Ascending aorta (tissue), 2 donors: Measurements from ENCODE around the gene RAP2B. TPM values are rescaled to one million over a fixed set of nuclear protein-coding genes. Genes with fewer than 3 reads are reported as not detected.

Experiments
- DNase-seq, 2 donors: peaks; one replicate each; pipeline ENCODE4 v3.0.0-alpha.2; 2019; ENCODE audit warnings: low spot score in 2 of 2
- H3K27ac ChIP-seq, 2 donors: fragments of 200-600 bp; sonication (generic); one replicate each; pipeline ENCODE4 v1.5.1; 2016 to 2017; ENCODE audit warnings: mild to moderate bottlenecking in 1 of 2
- H3K27me3 ChIP-seq: fragments of 200-600 bp; sonication (generic); one replicate; pipeline ENCODE4 v1.5.1; 2017
- H3K36me3 ChIP-seq, 2 donors: fragments of 200-600 bp; sonication (generic); one replicate each; pipeline ENCODE4 v1.5.1; 2016
- H3K4me1 ChIP-seq, 2 donors: fragments of 200-600 bp; sonication (generic); one replicate each; pipeline ENCODE4 v1.5.1; 2016 to 2017; ENCODE audit warnings: mild to moderate bottlenecking in 1 of 2
- H3K4me3 ChIP-seq, 2 donors: fragments of 200-600 bp; sonication (generic); one replicate each; pipeline ENCODE4 v1.5.1; 2016 to 2017; ENCODE audit warnings: mild to moderate bottlenecking in 1 of 2
- H3K9me3 ChIP-seq, 2 donors: fragments of 200-600 bp; sonication (generic); one replicate each; pipeline ENCODE4 v1.5.1; 2016
- intact Hi-C: fragments of 100-400 bp; cut with DNase I; formaldehyde crosslinking; loops from one replicate; pipeline ENCODE4 v1.15.1; 2023
- total RNA-seq: library from RNA; depleted of rRNA; stranded (reverse); fragments of >200 nt; gene quantifications from one replicate; pipeline ENCODE4 v1.1.0, GENCODE V29; 2016
- TF ChIP-seq, protein P1 (sequence below), 3 experiments: fragments of 200-600 bp in 2 of 3; fragments of 450-650 bp in 1 of 3; sonication (generic) in 2 of 3; IDR thresholded peaks; one replicate each; pipeline ENCODE4 v1.5.1; 2016 to 2019; ENCODE audit warnings: antibody characterized with exemption in 3 of 3, mild to moderate bottlenecking in 1 of 3, moderate library complexity in 1 of 3

The RAP2B gene
- total RNA-seq, 1 donor from 2014 or later, result 1.6 TPM

DNA sequence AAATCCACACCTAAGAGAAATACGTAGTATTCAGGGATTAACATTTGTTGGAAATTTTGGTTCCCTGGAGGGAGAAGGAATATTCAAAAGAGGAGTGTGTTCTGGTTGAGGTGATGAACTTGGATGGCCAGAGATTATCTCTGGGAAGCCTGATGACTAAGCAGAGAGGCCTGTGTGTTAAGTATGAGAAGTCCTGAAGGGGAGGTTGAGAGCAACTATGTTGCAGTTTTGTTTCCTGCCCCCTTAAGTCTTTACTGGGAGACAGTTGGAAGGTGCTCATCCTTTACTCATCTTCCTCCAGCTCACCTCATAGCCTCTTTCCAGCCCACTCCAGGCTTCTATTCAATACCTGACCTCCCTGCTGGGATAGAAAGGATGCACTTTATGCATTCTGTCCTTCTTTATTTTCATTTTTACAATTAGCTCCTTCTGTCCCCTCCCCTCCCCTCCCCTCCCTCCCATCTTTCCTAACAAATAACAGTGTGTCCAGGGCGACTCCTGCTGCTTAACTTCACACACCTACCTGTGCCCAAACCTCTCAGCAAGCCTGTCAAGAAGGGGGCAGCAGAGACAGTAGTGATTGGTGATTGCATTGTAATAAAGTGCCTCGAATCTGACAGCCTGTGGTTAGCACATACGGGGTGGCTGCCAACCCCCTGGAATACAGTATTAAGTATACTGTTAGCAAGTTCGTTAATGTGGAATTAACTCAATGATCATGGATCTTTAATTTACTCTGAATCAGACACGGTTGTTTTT is 11.9 kb downstream of the RAP2B start:
- Histone ChIP-seq H3K4me3 (no peak overlapping the region), H3K36me3 (no peaks in the 10 kb centered on the region), H3K4me1 (no peaks in the 10 kb centered on the region), H3K9me3 (no peaks in the 10 kb centered on the region), H3K27ac (no peak overlapping the region), H3K27me3 (no peaks in the 10 kb centered on the region)
- TF ChIP-seq, protein P1, sequence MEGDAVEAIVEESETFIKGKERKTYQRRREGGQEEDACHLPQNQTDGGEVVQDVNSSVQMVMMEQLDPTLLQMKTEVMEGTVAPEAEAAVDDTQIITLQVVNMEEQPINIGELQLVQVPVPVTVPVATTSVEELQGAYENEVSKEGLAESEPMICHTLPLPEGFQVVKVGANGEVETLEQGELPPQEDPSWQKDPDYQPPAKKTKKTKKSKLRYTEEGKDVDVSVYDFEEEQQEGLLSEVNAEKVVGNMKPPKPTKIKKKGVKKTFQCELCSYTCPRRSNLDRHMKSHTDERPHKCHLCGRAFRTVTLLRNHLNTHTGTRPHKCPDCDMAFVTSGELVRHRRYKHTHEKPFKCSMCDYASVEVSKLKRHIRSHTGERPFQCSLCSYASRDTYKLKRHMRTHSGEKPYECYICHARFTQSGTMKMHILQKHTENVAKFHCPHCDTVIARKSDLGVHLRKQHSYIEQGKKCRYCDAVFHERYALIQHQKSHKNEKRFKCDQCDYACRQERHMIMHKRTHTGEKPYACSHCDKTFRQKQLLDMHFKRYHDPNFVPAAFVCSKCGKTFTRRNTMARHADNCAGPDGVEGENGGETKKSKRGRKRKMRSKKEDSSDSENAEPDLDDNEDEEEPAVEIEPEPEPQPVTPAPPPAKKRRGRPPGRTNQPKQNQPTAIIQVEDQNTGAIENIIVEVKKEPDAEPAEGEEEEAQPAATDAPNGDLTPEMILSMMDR (IDR thresholded peaks at IDR 0.05), result no peak
- no peak for DNase-seq
- intact Hi-C loops, result no loop called here

GRCh38 chr3:153176197-153176596 is 14.2 kb downstream of the RAP2B start:
- intact Hi-C loops, result no loop called here
- Histone ChIP-seq H3K4me1 (no peaks in the 10 kb centered on the region), H3K4me3 (no peak overlapping the region), H3K9me3 (no peaks in the 10 kb centered on the region), H3K36me3 (no peaks in the 10 kb centered on the region), H3K27me3 (no peaks in the 10 kb centered on the region), H3K27ac (no peak overlapping the region)
- TF ChIP-seq, protein P1 (IDR thresholded peaks at IDR 0.05), result no peak
- no peak for DNase-seq

GRCh38 chr3:153180860-153181372 is 18.9 kb downstream of the RAP2B start:
- no peaks in the 10 kb centered on the region for H3K9me3 ChIP-seq
- H3K27me3 ChIP-seq, result no peaks in the 10 kb centered on the region
- TF ChIP-seq, protein P1 (IDR thresholded peaks at IDR 0.05), result no peak
- H3K27ac ChIP-seq, result no peak overlapping the region
- no peak overlapping the region for H3K4me3 ChIP-seq
- H3K36me3 ChIP-seq, result no peaks in the 10 kb centered on the region
- intact Hi-C loops, result no loop called here
- DNase-seq, result no peak
- H3K4me1 ChIP-seq, result no peaks in the 10 kb centered on the region

DNA sequence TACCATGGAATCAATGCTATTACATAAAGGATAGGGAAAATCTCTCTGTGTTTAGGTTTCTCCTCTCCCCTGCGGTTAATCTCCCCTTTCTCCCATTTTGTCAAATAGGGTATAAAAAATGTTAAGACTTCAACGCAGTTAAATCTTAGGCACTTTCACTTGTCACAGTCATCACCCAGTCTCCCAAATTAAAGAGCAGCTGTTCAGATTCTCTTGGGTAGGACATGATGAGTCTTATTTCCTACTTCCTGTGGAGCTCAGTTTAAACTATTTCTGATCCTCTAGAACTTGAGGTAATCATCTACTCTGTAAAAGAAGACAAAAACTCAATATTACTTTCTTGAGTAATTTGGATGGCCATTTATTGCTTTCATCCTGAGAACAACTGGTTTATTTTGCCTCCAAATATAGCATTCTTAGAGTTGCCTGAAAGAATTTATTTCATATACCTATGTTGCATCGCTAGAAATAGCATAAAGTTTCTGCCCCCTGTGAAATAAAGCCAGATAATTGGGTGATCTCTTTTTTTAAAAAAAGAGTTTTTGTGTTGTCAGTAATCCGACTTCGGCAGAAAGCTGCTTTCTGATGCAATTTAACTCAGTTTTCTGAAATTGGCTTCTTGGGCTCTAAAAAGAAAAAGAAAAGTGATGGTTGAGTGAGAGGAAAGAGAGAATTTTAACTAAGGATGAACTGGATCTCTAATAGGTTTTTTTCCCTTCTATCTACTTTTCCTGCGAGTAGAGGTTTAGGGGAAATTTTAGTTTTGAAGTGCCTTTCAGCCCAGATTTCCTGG is 20.7 kb downstream of the RAP2B start:
- Histone ChIP-seq H3K36me3 (no peaks in the 10 kb centered on the region), H3K4me3 (no peak overlapping the region), H3K27me3 (no peaks in the 10 kb centered on the region), H3K9me3 (no peaks in the 10 kb centered on the region), H3K27ac (no peak overlapping the region), H3K4me1 (no peaks in the 10 kb centered on the region)
- TF ChIP-seq, protein P1 (IDR thresholded peaks at IDR 0.05), result no peak
- no peak for DNase-seq
- intact Hi-C loops, result no loop called here

DNA sequence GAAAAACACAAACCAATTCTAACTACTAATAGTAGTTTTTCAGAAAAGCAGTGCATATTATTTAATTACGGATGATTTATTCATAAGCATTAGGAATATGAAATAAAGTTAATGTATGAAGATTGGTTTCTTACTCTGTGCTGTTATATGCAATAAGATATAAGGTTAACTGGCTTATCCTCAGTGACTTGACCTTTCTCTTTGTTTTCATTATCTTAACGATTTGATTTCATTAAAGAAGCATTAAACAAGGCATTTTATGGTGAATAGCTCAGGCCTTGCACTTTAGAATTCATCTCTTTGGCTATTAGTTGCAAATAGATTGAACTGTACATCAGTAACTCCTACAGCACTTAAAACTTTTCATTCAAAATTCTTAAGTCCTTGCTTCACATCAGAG is 28.9 kb downstream of the RAP2B start:
- H3K9me3 ChIP-seq, result no peaks in the 10 kb centered on the region
- no peak overlapping the region for H3K27ac ChIP-seq
- no peak for DNase-seq
- intact Hi-C loops, result no loop called here
- TF ChIP-seq, protein P1 (IDR thresholded peaks at IDR 0.05), result no peak
- no peak overlapping the region for H3K4me3 ChIP-seq
- H3K27me3 ChIP-seq, result no peaks in the 10 kb centered on the region
- no peaks in the 10 kb centered on the region for H3K4me1 ChIP-seq
- no peaks in the 10 kb centered on the region for H3K36me3 ChIP-seq
